Kidney epithelial cell (primary cell): Measurements from ENCODE around the gene TCL1B. TPM values are rescaled to one million over a fixed set of nuclear protein-coding genes. Genes with fewer than 3 reads are reported as not detected.

Experiments used
- DNase-seq: peaks from one replicate; pipeline ENCODE4 v3.0.0-alpha.2; 2010; ENCODE audit warnings: low read depth
- H3K27me3 ChIP-seq: 2 replicates; pipeline ENCODE4 v1.6.0; 2011; ENCODE audit warnings: low read length; ENCODE audit not compliant: control insufficient read depth, insufficient read depth
- H3K36me3 ChIP-seq: 2 replicates; pipeline ENCODE4 v1.5.1; 2011; ENCODE audit warnings: low read length; ENCODE audit not compliant: control insufficient read depth, insufficient read depth
- H3K4me3 ChIP-seq: 2 replicates; pipeline ENCODE4 v1.5.1; 2011; ENCODE audit warnings: low read depth, mild to moderate bottlenecking, control low read depth, low read length
- CTCF ChIP-seq: IDR thresholded peaks from 2 replicates; pipeline ENCODE4 v1.5.1; 2011; ENCODE audit warnings: mild to moderate bottlenecking, moderate library complexity, low read length, control low read depth, inconsistent platforms; ENCODE audit not compliant: insufficient read depth, poor library complexity, severe bottlenecking
- total RNA-seq: library from RNA; depleted of rRNA; stranded (reverse); fragments of >200 nt; gene quantifications from 2 replicates; pipeline ENCODE4 v1.2.3, GENCODE V29; 2015

Gene TCL1B
- total RNA-seq, 1 donor from 2014 or later: not detected

- Histone ChIP-seq H3K36me3 (no peaks in the 10 kb centered on the region), H3K27me3 (no peaks in the 10 kb centered on the region), H3K4me3 (no peak overlapping the region)
- TF ChIP-seq CTCF: no peak
- no peak for DNase-seq
Measured at GRCh38 chr14:95681153-95681552, 5.1 kb upstream of the TCL1B start.

- Histone ChIP-seq H3K27me3 (no peaks in the 10 kb centered on the region), H3K36me3 (no peaks in the 10 kb centered on the region), H3K4me3 (no peak overlapping the region)
- DNase-seq: no peak
- peak; percentile 25 for TF ChIP-seq CTCF
Measured at GRCh38 chr14:95683793-95684192, 2.4 kb upstream of the TCL1B start.

- no peaks in the 10 kb centered on the region for H3K27me3 ChIP-seq
- H3K4me3 ChIP-seq: no peak overlapping the region
- H3K36me3 ChIP-seq: no peaks in the 10 kb centered on the region
- no peak for DNase-seq
- no peak for TF ChIP-seq CTCF
Measured at GRCh38 chr14:95686935-95687334, 709 bp downstream of the TCL1B start.

GRCh38 chr14:95689441-95689840 is 3.2 kb downstream of the TCL1B start:
- Histone ChIP-seq H3K27me3 (no peaks in the 10 kb centered on the region), H3K36me3 (no peaks in the 10 kb centered on the region), H3K4me3 (no peak overlapping the region)
- no peak for DNase-seq
- no peak for TF ChIP-seq CTCF

GRCh38 chr14:95690815-95691214 is 4.6 kb downstream of the TCL1B start:
- TF ChIP-seq CTCF: no peak
- Histone ChIP-seq H3K36me3 (no peaks in the 10 kb centered on the region), H3K27me3 (no peaks in the 10 kb centered on the region), H3K4me3 (no peak overlapping the region)
- no peak for DNase-seq

- Histone ChIP-seq H3K4me3 (no peak overlapping the region), H3K27me3 (no peaks in the 10 kb centered on the region), H3K36me3 (no peaks in the 10 kb centered on the region)
- no peak for DNase-seq
- no peak for TF ChIP-seq CTCF
Measured at GRCh38 chr14:95691591-95691990, 5.4 kb downstream of the TCL1B start.
